HUDEP-2 (cell line): ENCODE data around the gene IQSEC3.
"Not testable (repeated sequence)": the region's sequence is repeated elsewhere in the genome, so short reads cannot be mapped to it uniquely, and the experiment has no call there.

ENCODE experiments used
- DNase-seq, 76 experiments: peaks; one replicate each; lab custom pipeline; 2025; ENCODE audit not compliant: unreplicated experiment in 76 of 76; lab: John Stamatoyannopoulos, UW

The IQSEC3 gene

DNA sequence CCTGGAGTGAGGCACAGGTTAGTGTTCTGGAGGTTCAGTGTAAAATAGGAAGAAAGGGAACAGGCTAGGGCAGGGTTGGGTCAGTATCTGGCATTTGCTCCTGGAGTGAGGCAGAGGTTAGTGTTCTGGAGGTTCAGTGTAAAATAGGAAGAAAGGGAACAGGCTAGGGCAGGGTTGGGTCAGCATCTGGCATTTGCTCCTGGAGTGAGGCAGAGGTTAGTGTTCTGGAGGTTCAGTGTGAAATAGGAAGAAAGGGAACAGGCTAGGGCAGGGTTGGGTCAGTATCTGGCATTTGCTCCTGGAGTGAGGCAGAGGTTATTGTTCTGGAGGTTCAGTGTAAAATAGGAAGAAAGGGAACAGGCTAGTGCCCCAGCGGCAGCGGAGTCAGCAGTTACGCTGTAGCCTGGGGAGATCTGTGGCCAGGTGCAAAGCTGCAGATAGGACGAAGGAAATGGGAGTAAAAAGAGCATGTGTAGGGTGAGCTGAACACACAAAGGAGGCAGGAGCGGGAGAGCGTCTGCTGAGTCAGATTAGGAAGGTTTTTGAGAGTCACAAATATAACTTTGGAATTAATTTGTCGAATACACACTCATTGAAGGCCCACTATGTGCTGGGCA is 67.2 kb downstream of the IQSEC3 start:
- not testable (repeated sequence) for DNase-seq

GRCh38 chr12:135138-135537 is 68.6 kb downstream of the IQSEC3 start:
- DNase-seq, result no peak

DNA sequence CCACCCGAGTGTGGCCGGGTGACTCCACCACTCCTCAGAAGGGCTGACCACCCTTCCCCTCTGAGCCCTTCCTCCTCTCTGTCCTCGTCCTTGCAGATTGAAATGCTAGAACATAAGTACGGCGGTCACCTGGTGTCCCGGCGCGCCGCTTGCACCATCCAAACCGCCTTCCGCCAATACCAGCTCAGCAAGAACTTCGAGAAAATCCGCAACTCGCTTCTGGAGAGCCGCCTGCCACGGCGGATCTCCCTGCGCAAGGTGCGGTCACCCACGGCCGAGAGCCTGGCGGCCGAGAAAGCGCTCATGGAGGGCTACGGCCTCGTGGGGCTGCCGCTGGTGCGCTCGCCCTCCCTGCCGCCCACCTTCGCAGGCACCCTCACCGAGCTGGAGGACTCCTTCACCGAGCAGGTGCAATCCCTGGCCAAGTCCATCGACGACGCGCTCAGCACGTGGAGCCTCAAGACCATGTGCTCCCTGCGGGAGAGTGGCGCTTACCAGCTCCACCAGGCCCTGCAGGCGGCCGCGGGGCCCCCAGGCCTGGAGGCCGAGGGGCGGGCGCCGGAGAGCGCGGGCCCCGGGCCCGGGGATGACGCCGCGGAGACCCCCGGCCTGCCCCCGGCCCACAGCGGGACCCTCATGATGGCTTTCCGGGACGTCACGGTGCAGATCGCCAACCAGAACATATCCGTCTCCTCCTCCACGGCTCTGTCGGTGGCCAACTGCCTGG is 71.8 kb downstream of the IQSEC3 start:
- no peak for DNase-seq

DNA sequence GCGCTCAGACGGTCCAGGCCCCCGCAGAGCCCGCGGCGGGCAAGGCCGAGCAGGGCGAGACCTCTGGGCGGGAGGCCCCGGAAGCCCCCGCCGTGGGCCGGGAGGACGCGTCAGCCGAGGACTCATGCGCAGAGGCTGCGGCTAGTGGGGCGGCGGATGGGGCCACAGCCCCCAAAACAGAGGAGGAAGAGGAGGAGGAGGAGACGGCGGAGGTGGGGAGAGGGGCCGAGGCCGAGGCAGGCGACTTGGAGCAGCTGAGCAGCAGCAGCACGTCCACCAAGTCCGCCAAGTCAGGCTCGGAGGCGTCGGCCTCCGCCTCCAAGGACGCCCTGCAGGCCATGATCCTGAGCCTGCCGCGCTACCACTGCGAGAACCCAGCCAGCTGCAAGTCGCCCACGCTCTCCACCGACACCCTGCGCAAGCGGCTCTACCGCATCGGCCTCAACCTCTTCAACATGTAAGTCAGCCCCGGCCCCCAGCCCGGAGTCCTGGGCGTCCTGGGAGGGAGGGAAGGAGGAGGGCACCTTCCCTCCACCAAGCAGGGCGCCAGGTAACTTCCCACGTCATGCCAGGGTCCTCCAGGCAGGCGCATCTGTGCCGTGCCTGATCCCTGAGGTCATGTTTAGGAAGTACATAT is 72.4 kb downstream of the IQSEC3 start:
- DNase-seq, result no peak

DNA sequence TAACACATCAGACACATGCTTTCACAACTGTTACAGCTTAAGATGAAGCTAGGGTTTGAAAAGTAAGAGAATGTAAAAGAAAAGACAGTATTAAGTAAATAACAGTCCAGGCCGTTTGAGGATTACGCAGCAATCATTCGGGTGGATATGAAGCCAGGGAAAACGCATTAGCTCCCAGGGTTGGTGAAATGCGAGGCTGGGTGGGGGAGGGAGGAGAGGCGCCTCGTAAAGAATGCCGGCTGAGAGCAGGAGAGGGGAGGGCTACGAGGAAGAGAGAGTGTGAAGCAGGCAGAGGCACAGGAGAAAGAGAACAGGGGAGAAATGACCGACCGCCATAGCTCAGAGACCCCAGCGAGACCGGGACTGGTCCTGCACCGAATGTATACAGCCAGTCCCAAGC is 73.0 kb downstream of the IQSEC3 start:
- DNase-seq, result no peak

GRCh38 chr12:140162-140561 is 73.6 kb downstream of the IQSEC3 start:
- no peak for DNase-seq

DNA sequence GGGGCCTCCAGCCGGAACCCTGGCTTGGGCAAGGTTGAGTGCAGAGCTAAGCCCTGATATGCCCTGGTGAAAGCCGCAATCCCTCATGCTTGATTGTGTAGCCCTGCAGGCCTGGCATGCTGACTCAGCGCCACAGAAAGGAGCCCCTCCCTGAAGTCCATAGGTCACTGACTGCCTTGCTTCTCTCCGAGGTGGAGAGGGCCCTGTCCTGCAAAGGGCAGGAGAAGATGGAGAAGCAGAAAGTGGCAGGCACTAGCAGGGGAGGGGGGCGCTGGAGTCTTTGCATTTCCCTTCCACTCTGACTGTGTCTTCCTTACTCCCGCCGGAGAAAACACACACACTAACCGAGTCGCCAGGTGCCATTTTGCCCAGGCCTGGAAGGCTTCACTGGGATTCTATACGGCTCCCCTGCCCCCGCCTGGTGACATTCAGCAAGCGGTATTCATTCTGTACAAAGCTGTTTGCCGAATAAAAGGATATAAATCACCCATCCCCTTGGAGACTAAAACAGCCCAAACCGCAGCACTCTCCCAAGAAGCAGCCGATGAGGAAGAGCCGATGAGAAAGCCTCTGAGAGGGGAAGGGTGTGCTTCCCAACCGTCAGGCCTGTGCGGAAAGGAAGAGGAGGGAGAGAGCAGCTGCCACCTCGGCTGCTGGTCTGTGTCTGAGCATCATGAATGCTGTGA is 77.5 kb downstream of the IQSEC3 start:
- peak in 43 of 76 experiments; percentile 6 to 51 (median 24) for DNase-seq

GRCh38 chr12:144650-145284 is 78.2 kb downstream of the IQSEC3 start:
- no peak for DNase-seq

DNA sequence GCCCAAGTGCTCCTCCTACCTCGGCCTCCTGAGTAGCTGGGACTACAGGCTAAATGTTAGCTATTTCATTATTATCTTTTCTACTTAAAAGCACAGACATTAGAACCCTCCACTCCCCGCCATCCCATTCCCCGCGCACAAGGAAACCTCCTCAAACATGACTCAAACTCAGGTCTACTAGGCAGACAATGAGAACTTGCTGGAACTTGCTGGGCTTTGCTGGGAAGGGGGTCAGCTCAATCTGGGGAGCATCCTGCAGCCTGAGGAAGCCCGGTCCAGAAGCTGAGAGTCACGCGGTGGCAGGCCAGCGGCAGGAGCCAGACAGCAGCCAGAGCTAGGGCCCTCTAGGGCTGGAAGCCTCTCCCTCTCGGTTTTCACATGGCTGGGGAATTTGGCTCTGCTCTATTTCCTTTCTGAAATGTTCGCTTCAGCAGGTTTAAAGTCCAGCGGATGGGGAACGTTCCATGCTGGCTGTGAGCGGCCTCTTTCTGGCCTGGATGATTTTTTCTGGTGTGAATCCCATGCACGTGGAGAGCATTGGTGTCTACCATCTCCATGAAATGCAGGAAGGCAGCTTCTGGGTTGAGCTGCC is 78.9 kb downstream of the IQSEC3 start:
- no peak for DNase-seq

- DNase-seq, result no peak
These were observed 80.7 kb downstream of the IQSEC3 start for GRCh38 chr12:147242-147641.

DNA sequence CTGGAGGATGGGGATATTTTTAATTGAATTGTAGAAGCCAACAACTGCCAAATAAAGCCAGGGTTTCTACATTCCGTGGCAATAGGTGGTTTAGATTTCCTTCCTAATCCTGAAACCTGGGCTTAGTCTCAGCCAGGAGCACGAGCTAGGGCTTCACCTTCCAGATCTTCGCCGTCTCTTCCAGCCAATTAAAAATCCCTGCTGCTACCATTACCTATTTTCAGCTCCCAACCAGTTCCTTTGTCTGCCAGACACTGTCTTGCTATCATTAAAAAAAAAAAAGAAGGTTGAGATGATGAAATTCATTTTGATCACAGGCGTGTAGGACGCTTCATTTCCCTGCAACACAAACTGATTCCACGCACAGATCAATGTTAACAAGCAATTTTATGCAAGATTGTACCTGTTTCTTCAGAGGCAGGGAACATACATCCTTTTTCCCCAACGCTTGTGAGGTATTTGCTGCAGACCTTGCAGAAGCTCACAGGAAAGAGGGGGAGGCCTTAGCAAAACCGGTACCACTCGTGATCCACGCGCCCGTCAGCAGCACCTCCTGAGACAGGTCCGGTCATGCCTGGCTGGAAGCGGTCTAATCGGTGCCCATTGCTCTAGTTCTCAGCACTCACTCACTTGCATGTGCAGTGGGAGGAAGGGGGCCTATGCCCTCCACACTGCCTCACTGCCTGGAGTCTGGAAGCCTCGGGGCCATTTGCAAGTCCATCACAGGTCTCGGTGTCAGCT is 82.3 kb downstream of the IQSEC3 start:
- DNase-seq, result no peak

DNA sequence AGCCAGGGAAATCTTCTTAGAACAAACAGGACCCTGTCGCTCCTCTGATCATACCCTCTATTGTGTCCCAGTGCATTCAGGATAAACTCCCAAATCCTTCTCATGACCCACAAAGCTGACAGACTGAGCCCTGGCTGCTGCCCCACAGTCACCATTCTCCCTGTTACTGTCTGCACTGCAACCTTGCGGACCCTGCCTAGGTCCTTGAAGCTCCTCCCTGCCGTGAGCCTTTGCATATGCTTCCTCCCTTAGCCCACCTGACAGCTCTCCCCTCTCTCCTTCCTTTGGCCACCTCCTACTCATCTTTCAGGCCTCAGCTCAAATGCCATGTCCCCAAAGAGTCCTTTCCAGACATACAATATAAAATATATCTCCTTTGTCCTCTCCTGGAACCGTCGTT is 85.0 kb downstream of the IQSEC3 start:
- DNase-seq, result no peak

DNA sequence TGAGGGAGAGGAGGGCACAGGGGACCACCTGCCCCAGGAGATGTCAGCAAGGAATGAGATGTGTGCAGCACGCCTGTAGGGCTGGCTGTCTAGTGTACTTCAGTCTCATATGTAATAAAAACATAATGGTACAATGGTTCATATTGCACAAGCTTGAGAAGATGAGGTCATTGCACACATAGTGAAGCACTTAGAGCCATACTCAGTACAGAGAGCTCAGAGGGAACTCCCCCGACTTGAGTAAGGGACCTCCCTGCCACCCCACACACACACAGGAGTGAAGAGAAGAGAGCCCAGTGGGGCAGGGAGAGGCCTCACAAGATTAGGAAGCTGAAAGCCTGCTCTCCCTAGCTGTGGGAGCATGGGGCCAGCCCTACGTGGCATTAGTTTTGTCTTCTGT is 85.9 kb downstream of the IQSEC3 start:
- DNase-seq, result no peak

GRCh38 chr12:153080-153746 is 86.6 kb downstream of the IQSEC3 start:
- DNase-seq, result peak in 74 of 76 experiments; percentile 16 to 91 (median 76)

- DNase-seq, result no peak
These were observed 87.5 kb downstream of the IQSEC3 start for GRCh38 chr12:154058-154457.

DNA sequence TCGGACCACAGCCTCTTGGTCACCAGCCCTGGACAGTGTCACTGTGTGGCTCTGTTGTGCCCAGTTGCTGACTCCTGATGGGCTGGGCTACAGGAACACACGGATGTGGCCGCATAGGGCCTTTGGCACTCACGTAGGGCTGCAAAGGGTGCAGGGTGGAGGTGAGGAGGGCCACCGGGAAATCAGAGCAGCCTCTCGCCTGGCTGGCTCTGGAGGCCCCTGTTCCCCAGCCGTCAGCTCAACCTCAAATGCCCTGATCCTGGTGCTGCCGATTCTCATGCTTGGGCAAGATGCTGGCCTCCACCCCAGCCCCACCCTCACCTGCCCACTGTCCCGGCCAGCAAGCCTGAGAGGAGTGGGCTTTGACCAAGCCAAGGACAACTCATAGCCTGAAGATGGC is 88.4 kb downstream of the IQSEC3 start:
- no peak for DNase-seq

- no peak for DNase-seq
These were observed 89.1 kb downstream of the IQSEC3 start for GRCh38 chr12:155646-156045.

DNA sequence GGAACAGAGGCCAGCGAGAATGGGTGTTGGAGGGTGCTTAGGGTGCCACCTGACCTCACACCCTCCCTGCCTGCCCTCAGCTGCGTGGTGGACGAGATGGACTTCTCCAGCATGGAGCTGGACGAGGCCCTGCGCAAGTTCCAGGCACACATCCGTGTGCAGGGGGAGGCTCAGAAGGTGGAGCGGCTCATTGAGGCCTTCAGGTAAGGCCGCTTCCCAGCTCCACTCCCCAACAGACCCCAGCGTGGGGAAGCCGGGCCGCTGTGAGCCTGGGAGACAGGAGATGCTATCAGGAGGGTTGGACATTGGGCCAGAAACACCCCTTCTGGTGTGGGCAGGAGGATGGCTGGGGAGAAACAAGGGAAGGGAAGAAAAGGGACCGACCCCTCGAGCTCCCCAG is 90.4 kb downstream of the IQSEC3 start:
- DNase-seq, result no peak

DNA sequence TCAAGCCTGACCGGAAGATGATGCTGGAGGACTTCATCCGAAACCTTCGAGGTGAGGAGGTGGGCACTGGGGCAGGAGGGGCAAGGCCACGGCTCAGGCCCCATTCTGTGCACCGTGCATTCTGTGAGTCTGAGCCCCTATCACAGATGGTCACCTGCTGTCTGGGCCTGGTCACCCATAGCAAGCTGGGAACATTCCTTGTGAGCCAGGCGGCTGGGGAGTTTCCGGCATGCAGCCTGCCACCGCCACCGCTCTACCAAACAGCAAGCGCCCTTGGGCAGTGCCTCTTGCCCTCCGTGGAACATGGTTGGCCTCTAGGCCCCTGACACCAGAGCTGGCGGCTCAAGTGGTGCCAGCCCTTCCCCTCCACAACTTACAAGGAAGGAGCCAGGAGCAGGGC is 91.1 kb downstream of the IQSEC3 start:
- no peak for DNase-seq
